ENCODE data around the gene RNU6-1.

Gene RNU6-1

GRCh38 chr15:67824197-67824968, 15.5 kb downstream of the RNU6-1 start:
- no peak for FAIRE-seq
- no peak for TF ChIP-seq POLR2A (IDR thresholded peaks at IDR 0.05; ENCODE audit: low read depth, low read length)
- no peak for DNase-seq (ENCODE audit: insufficient read length, low spot score)

GRCh38 chr15:67823314-67824196, 16.3 kb downstream of the RNU6-1 start:
- no peak for TF ChIP-seq POLR2A (IDR thresholded peaks at IDR 0.05; ENCODE audit: low read depth, low read length)
- no peak for FAIRE-seq
- no peak for DNase-seq (ENCODE audit: insufficient read length, low spot score)

- no peak for TF ChIP-seq POLR2A (IDR thresholded peaks at IDR 0.05; ENCODE audit: low read depth, low read length)
- FAIRE-seq (no peak), DNase-seq (ENCODE audit: insufficient read length, low spot score) (no peak)
These were observed 17.1 kb downstream of the RNU6-1 start for GRCh38 chr15:67822537-67823313.

GRCh38 chr15:67821784-67822440, 17.9 kb downstream of the RNU6-1 start:
- no peak for TF ChIP-seq POLR2A (IDR thresholded peaks at IDR 0.05; ENCODE audit: low read depth, low read length)
- DNase-seq (ENCODE audit: insufficient read length, low spot score) = no peak
- no peak for FAIRE-seq

GRCh38 chr15:67820992-67821783, 18.7 kb downstream of the RNU6-1 start:
- FAIRE-seq (no peak), DNase-seq (ENCODE audit: insufficient read length, low spot score) (no peak)
- no peak for TF ChIP-seq POLR2A (IDR thresholded peaks at IDR 0.05; ENCODE audit: low read depth, low read length)

- FAIRE-seq (no peak), DNase-seq (ENCODE audit: insufficient read length, low spot score) (no peak)
- TF ChIP-seq POLR2A (IDR thresholded peaks at IDR 0.05; ENCODE audit: low read depth, low read length) = no peak
These were observed 19.5 kb downstream of the RNU6-1 start for GRCh38 chr15:67820122-67820991.

GRCh38 chr15:67819636-67820035, 20.2 kb downstream of the RNU6-1 start:
- FAIRE-seq = no peak
- DNase-seq (ENCODE audit: insufficient read length, low spot score) = no peak
- TF ChIP-seq POLR2A (IDR thresholded peaks at IDR 0.05; ENCODE audit: low read depth, low read length) = no peak

- TF ChIP-seq POLR2A (IDR thresholded peaks at IDR 0.05; ENCODE audit: low read depth, low read length) = no peak
- DNase-seq (ENCODE audit: insufficient read length, low spot score) (no peak), FAIRE-seq (no peak)
These were observed 21.4 kb downstream of the RNU6-1 start for GRCh38 chr15:67818464-67818863.

GRCh38 chr15:67816668-67817067, 23.2 kb downstream of the RNU6-1 start:
- FAIRE-seq (no peak), DNase-seq (ENCODE audit: insufficient read length, low spot score) (no peak)
- no peak for TF ChIP-seq POLR2A (IDR thresholded peaks at IDR 0.05; ENCODE audit: low read depth, low read length)

GRCh38 chr15:67815036-67815592, 24.7 kb downstream of the RNU6-1 start:
- TF ChIP-seq POLR2A (IDR thresholded peaks at IDR 0.05; ENCODE audit: low read depth, low read length) = no peak
- no peak for DNase-seq (ENCODE audit: insufficient read length, low spot score)
- FAIRE-seq = no peak

- FAIRE-seq (no peak), DNase-seq (ENCODE audit: insufficient read length, low spot score) (no peak)
- TF ChIP-seq POLR2A (IDR thresholded peaks at IDR 0.05; ENCODE audit: low read depth, low read length) = no peak
These were observed 26.7 kb downstream of the RNU6-1 start for GRCh38 chr15:67813104-67813634.

All from H54 (cell line).